Thymus (tissue), 11 donors: ENCODE data around the gene PRUNE2. TPM values are rescaled to one million over a fixed set of nuclear protein-coding genes. Genes with fewer than 3 reads are reported as not detected.
A peak's percentile ranks its signal among the peaks of the same experiment; 100 is the strongest.

Experiments used
- DNase-seq, 9 donors: peaks; one replicate each; pipeline ENCODE4 v3.0.0-alpha.2; 2013; ENCODE audit warnings: low spot score in 9 of 9, low read depth in 6 of 9, missing footprints in 1 of 9
- H3K27ac ChIP-seq, 2 donors: one replicate each; pipeline ENCODE4 v1.5.1; 2013; ENCODE audit warnings: control low read depth in 1 of 2, low read depth in 1 of 2, low read length in 1 of 2, mild to moderate bottlenecking in 1 of 2, moderate library complexity in 1 of 2
- H3K27me3 ChIP-seq, 2 donors: one replicate each; pipeline ENCODE4 v1.5.1; 2013; ENCODE audit warnings: low read length in 1 of 2; ENCODE audit not compliant: control insufficient read depth in 2 of 2, insufficient read depth in 1 of 2
- H3K36me3 ChIP-seq, 2 donors: one replicate each; pipeline ENCODE4 v1.5.1; 2013; ENCODE audit warnings: low read length in 1 of 2, mild to moderate bottlenecking in 1 of 2, moderate library complexity in 1 of 2; ENCODE audit not compliant: control insufficient read depth in 2 of 2, insufficient read depth in 2 of 2
- H3K4me1 ChIP-seq, 2 donors: one replicate each; pipeline ENCODE4 v1.5.1; 2013; ENCODE audit warnings: low read length in 2 of 2; ENCODE audit not compliant: control insufficient read depth in 2 of 2, insufficient read depth in 2 of 2
- H3K4me3 ChIP-seq, 2 donors: one replicate each; pipeline ENCODE4 v1.5.1; 2013; ENCODE audit warnings: low read length in 2 of 2, control low read depth in 1 of 2, mild to moderate bottlenecking in 1 of 2
- H3K9me3 ChIP-seq, 2 donors: one replicate each; pipeline ENCODE4 v1.5.1; 2013; ENCODE audit warnings: low read length in 1 of 2, mild to moderate bottlenecking in 1 of 2; ENCODE audit not compliant: control insufficient read depth in 2 of 2, insufficient read depth in 1 of 2
- WGBS: extraction: QIAGEN DNeasy Blood & Tissue Kit; methylation state at CpG from one replicate; pipeline ENCODE4 v1.1.7; 2013; 5-methylcytosine and 5-hydroxymethylcytosine counted together
- polyA plus RNA-seq: library from polyadenylated mRNA; stranded (reverse); fragments of 200-250 nt; gene quantifications from one replicate; pipeline ENCODE4 v1.2.3, GENCODE V29; 2013
- total RNA-seq: library from RNA; stranded (reverse); fragments of 120-200 nt; gene quantifications from one replicate; pipeline ENCODE4 v1.2.4, GENCODE V29; 2013
- donor health status: healthy.

Gene PRUNE2
- total and polyA plus RNA-seq, 2 donors = 2.0 to 3.4 TPM

- Histone ChIP-seq H3K9me3 (no peaks in the 10 kb centered on the region), H3K27me3 (no peaks in the 10 kb centered on the region), H3K36me3 (no peaks in the 10 kb centered on the region), H3K27ac (no peak overlapping the region), H3K4me1 (no peaks in the 10 kb centered on the region), H3K4me3 (no peak overlapping the region)
- 71% methylated on average over 5 of the region's 5 CpGs for WGBS
- no peak for DNase-seq
Observed at GRCh38 chr9:76717613-76718012, 188.3 kb downstream of the PRUNE2 start.

GRCh38 chr9:76717176-76717575 lies 188.7 kb downstream of the PRUNE2 start:
- Histone ChIP-seq H3K36me3 (no peaks in the 10 kb centered on the region), H3K27me3 (no peaks in the 10 kb centered on the region), H3K9me3 (no peaks in the 10 kb centered on the region), H3K27ac (no peak overlapping the region), H3K4me1 (no peaks in the 10 kb centered on the region), H3K4me3 (no peak overlapping the region)
- no peak for DNase-seq
- 52% methylated on average over 5 of the region's 5 CpGs for WGBS

GRCh38 chr9:76716085-76716672 lies 189.7 kb downstream of the PRUNE2 start:
- no peak for DNase-seq
- Histone ChIP-seq H3K4me3 (no peak overlapping the region), H3K36me3 (no peaks in the 10 kb centered on the region), H3K27ac (no peak overlapping the region), H3K27me3 (no peaks in the 10 kb centered on the region), H3K9me3 (no peaks in the 10 kb centered on the region), H3K4me1 (no peaks in the 10 kb centered on the region)
- WGBS = 94% methylated on average over 7 of the region's 7 CpGs

GRCh38 chr9:76713381-76713780 lies 192.5 kb downstream of the PRUNE2 start:
- whole genome bisulfite sequencing = 91% methylated on average over 5 of the region's 5 CpGs
- H3K4me3 ChIP-seq = no peak overlapping the region

GRCh38 chr9:76709020-76709419 lies 196.9 kb downstream of the PRUNE2 start:
- peaks cover 0 to 4% of the 10 kb centered on the region in 2 donors for H3K4me1 ChIP-seq
- 95% methylated on average over 9 of the region's 9 CpGs for WGBS
- no peaks in the 10 kb centered on the region for H3K27me3 ChIP-seq

More at GRCh38 chr9:76713381-76713780, 192.5 kb downstream of the PRUNE2 start:
- no peaks in the 10 kb centered on the region for H3K4me1 ChIP-seq
- no peak for DNase-seq
- no peaks in the 10 kb centered on the region for H3K36me3 ChIP-seq
- no peaks in the 10 kb centered on the region for H3K27me3 ChIP-seq
- H3K27ac ChIP-seq = no peak overlapping the region
- no peaks in the 10 kb centered on the region for H3K9me3 ChIP-seq

GRCh38 chr9:76707510-76707909 lies 198.4 kb downstream of the PRUNE2 start:
- H3K27ac ChIP-seq = no peak overlapping the region
- 88% methylated on average over 6 of the region's 6 CpGs for WGBS
- no peaks in the 10 kb centered on the region for H3K27me3 ChIP-seq
- H3K4me1 ChIP-seq = peaks cover 0 to 8% of the 10 kb centered on the region in 2 donors
- no peaks in the 10 kb centered on the region for H3K9me3 ChIP-seq
- no peaks in the 10 kb centered on the region for H3K36me3 ChIP-seq
- no peak for DNase-seq
- H3K4me3 ChIP-seq = no peak overlapping the region

More at GRCh38 chr9:76709020-76709419, 196.9 kb downstream of the PRUNE2 start:
- H3K36me3 ChIP-seq = no peaks in the 10 kb centered on the region
- H3K27ac ChIP-seq = no peak overlapping the region
- no peak overlapping the region for H3K4me3 ChIP-seq
- H3K9me3 ChIP-seq = no peaks in the 10 kb centered on the region
- DNase-seq = no peak

DNA sequence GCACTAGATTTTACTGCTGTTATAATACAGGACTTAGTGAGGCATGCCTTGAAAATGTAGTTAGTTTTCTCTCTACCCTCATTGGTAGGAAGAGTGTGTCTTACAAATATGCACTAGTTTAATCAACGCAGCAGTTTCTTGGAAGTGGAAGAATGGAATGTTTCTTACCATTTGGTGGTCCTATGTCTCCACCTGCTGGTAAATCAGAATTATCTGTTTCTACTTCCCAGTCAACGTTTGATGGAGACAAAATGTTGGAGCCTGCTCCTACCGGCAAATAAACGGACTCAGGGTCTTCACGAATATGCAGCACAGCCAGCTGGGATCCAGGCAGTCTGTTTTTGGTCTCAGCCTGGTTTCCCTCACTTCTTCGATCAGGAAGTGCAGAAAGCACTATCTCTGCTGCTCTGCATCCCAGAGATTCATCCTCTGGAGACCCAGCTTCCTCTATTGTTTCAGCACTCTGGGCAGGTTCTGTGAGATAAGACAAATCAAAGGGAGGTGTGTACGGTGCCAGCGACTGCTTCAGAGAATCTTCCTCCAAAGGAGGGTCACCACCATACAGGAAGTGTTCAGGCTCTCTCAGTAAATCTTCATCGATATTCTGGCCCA lies 201.2 kb downstream of the PRUNE2 start:
- Histone ChIP-seq H3K36me3 (no peaks in the 10 kb centered on the region), H3K27me3 (no peaks in the 10 kb centered on the region), H3K4me3 (no peak overlapping the region), H3K4me1 (peaks cover 0 to 8% of the 10 kb centered on the region in 2 donors), H3K27ac (no peak overlapping the region), H3K9me3 (no peaks in the 10 kb centered on the region)
- WGBS = 7% methylated on average over 9 of the region's 9 CpGs
- DNase-seq = peak; percentile 8 to 71 (median 55)

DNA sequence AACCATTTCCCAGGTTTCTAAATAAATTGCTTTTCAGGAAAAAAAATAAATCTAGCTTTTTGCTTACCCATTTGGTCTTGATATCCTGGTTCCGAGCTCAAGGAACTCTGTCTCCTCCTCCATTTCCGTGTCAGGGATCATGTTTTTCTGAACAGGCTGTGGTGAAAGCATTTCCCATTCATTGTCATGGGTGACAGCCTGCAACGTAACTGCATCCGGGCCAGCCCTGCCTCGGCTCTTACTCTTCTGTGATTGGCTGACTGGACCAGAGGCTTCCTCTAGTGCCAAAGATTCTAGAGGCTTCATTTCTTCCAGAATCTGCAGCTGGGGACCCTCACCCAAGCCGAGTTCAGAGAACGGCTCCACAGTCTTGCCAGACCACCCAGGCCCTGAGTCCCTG lies 202.6 kb downstream of the PRUNE2 start:
- Histone ChIP-seq H3K9me3 (no peaks in the 10 kb centered on the region), H3K27me3 (no peaks in the 10 kb centered on the region), H3K4me1 (peaks cover 0 to 8% of the 10 kb centered on the region in 2 donors), H3K36me3 (no peaks in the 10 kb centered on the region), H3K27ac (no peak overlapping the region), H3K4me3 (no peak overlapping the region)
- DNase-seq = peak in 2 of 9 donors; percentile 17 to 50
- WGBS = 63% methylated on average over 7 of the region's 7 CpGs

GRCh38 chr9:76701441-76702039 lies 204.4 kb downstream of the PRUNE2 start:
- WGBS = 92% methylated on average over 3 of the region's 3 CpGs
- H3K9me3 ChIP-seq = no peaks in the 10 kb centered on the region
- DNase-seq = no peak
- H3K4me1 ChIP-seq = peaks cover 0 to 8% of the 10 kb centered on the region in 2 donors
- no peaks in the 10 kb centered on the region for H3K27me3 ChIP-seq
- no peak overlapping the region for H3K27ac ChIP-seq
- no peak overlapping the region for H3K4me3 ChIP-seq
- no peaks in the 10 kb centered on the region for H3K36me3 ChIP-seq
